HepG2 (cell line): ENCODE results near the gene LMCD1.

Source experiments
- BCL6 ChIP-seq: IDR thresholded peaks from 2 replicates; pipeline ENCODE4 v1.6.1; 2016; ENCODE audit warnings: missing genetic modification reagents, missing compliant biosample characterization
- EZH2 ChIP-seq: conservative IDR thresholded peaks from 2 replicates; pipeline ENCODE4 v1.6.1; 2012; ENCODE audit warnings: mild to moderate bottlenecking, low read depth, low read length, moderate library complexity
- ZSCAN29 ChIP-seq: sonication (generic); formaldehyde crosslinking; conservative IDR thresholded peaks from 2 replicates; pipeline ENCODE4 v1.4.0; 2020; ENCODE audit warnings: mild to moderate bottlenecking, missing genetic modification reagents

DNA sequence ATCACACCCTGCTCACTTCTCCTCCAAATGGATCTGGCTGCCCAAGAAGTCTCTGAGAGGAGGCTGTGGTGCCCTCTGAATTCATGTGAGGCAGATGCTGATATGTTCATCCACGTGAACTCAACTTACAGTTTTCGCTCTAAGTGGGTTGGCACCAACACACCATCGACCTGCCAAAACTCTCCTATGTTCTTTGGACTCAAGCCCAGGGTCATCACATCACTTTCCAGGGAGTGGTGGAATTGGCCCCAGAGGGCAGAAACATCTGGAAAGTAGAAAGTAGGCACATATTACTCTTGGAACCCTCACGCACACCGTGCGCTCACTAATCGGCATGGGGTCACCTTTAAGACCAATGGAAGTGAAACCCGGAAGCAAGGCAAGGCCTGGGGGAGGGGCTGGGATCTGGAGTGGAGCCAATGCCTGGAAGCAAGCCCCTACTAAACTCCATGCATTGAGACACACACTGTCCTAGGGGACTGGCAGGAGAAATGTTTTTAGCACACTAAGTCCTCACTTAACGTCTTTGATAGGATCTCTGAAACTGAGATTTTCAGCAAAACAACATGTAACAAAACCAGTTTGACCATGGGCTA lies 101.6 kb downstream of the LMCD1 start:
- TF ChIP-seq BCL6 (CRISPR knock-in tag) = no peak
- TF ChIP-seq ZSCAN29 (CRISPR knock-in tag) = no peak
- TF ChIP-seq EZH2 = no peak
